ENCODE data around the gene NIM1K.

GRCh38 chr5:43303242-43303641, 111.2 kb downstream of the NIM1K start:
- TF ChIP-seq TAF1 (IDR thresholded peaks at IDR 0.05; ENCODE audit: borderline replicate concordance, low read depth, low read length) (no peak), POLR2A (IDR thresholded peaks at IDR 0.05; ENCODE audit: low read depth, low read length) (no peak)
